NCI-H446 (cell line): ENCODE data around the gene OSBP2.
A peak's percentile ranks its signal among the peaks of the same experiment; 100 is the strongest.
"Not testable (repeated sequence)": the region's sequence is repeated elsewhere in the genome, so short reads cannot be mapped to it uniquely, and the experiment has no call there.

ENCODE experiments used
- DNase-seq, 2 experiments: peaks; one replicate each; lab custom pipeline; 2025; lab: John Stamatoyannopoulos, UW

OSBP2 gene

GRCh38 chr22:30694640-30695350 lies at the start of gene OSBP2:
TSS of gene OSBP2 (plus strand) at chr22:30694874. CDS start at chr22:30694910, 36 bp downstream.
- peak in 1 of 2 experiments; percentile 57 for DNase-seq

- DNase-seq, result no peak
Observed at GRCh38 chr22:30646518-30647160, 48.0 kb upstream of the OSBP2 start.

- DNase-seq, result peak in 1 of 2 experiments; percentile 21
Observed at GRCh38 chr22:30647536-30647935, 47.1 kb upstream of the OSBP2 start.

- no peak for DNase-seq
Observed at GRCh38 chr22:30648825-30649224, 45.8 kb upstream of the OSBP2 start.

GRCh38 chr22:30649430-30650007 lies 45.2 kb upstream of the OSBP2 start:
- DNase-seq, result no peak

GRCh38 chr22:30650508-30651116 lies 44.1 kb upstream of the OSBP2 start:
- DNase-seq, result peak in 1 of 2 experiments; percentile 54

GRCh38 chr22:30652852-30653251 lies 41.8 kb upstream of the OSBP2 start:
- no peak for DNase-seq

- no peak for DNase-seq
Observed at GRCh38 chr22:30654361-30654760, 40.3 kb upstream of the OSBP2 start.

- no peak for DNase-seq
Observed at GRCh38 chr22:30655532-30655931, 39.1 kb upstream of the OSBP2 start.

GRCh38 chr22:30662040-30662439 lies 32.6 kb upstream of the OSBP2 start:
- peak; percentile 5 to 62 for DNase-seq

GRCh38 chr22:30664798-30665197 lies 29.9 kb upstream of the OSBP2 start:
- DNase-seq, result no peak

- DNase-seq, result no peak
Observed at GRCh38 chr22:30665266-30665665, 29.4 kb upstream of the OSBP2 start.

GRCh38 chr22:30665786-30666185 lies 28.9 kb upstream of the OSBP2 start:
- no peak for DNase-seq

GRCh38 chr22:30667107-30667493 lies 27.6 kb upstream of the OSBP2 start:
- DNase-seq, result no peak

GRCh38 chr22:30667494-30668385 lies 26.9 kb upstream of the OSBP2 start, which contains the start of gene DUSP18:
TSS of gene DUSP18 (minus strand) at chr22:30667875. CDS start at chr22:30664003, 3,872 bp downstream.
- DNase-seq, result peak; percentile 89 to 93

- DNase-seq, result no peak
Observed at GRCh38 chr22:30668386-30668710, 26.3 kb upstream of the OSBP2 start.

- no peak for DNase-seq
Observed at GRCh38 chr22:30671071-30671470, 23.6 kb upstream of the OSBP2 start.

GRCh38 chr22:30673136-30673535 lies 21.5 kb upstream of the OSBP2 start:
- no peak for DNase-seq

GRCh38 chr22:30674482-30674881 lies 20.2 kb upstream of the OSBP2 start:
- DNase-seq, result no peak

GRCh38 chr22:30675436-30675835 lies 19.2 kb upstream of the OSBP2 start:
- DNase-seq, result no peak

- not testable (repeated sequence) for DNase-seq
Observed at GRCh38 chr22:30676565-30676964, 18.1 kb upstream of the OSBP2 start.
